ENCODE results near the gene IL1RN.

IL1RN gene

GRCh38 chr2:113112871-113113270 is 14.5 kb upstream of the IL1RN start:
- DNase-seq (ENCODE audit: low spot score): no peak
- no peak for TF ChIP-seq CTCF (IDR thresholded peaks at IDR 0.05; ENCODE audit: borderline replicate concordance, control extremely low read depth, extremely low read depth, insufficient read depth, missing control alignments)
- in situ Hi-C loops (cut with MboI; ENCODE audit: low sequenced_read_pairs, unreplicated experiment): no loop called here

- DNase-seq (ENCODE audit: low spot score): no peak
- no peak for TF ChIP-seq CTCF (IDR thresholded peaks at IDR 0.05; ENCODE audit: borderline replicate concordance, control extremely low read depth, extremely low read depth, insufficient read depth, missing control alignments)
- in situ Hi-C loops (cut with MboI; ENCODE audit: low sequenced_read_pairs, unreplicated experiment): no loop called here
Observed at GRCh38 chr2:113113807-113114206, 13.6 kb upstream of the IL1RN start.

GRCh38 chr2:113114224-113114945 is 13.0 kb upstream of the IL1RN start:
- in situ Hi-C loops (cut with MboI; ENCODE audit: low sequenced_read_pairs, unreplicated experiment): no loop called here
- TF ChIP-seq CTCF (IDR thresholded peaks at IDR 0.05; ENCODE audit: borderline replicate concordance, control extremely low read depth, extremely low read depth, insufficient read depth, missing control alignments): no peak

GRCh38 chr2:113114996-113115395 is 12.4 kb upstream of the IL1RN start:
- in situ Hi-C loops (cut with MboI; ENCODE audit: low sequenced_read_pairs, unreplicated experiment): no loop called here

More at GRCh38 chr2:113114224-113114945, 13.0 kb upstream of the IL1RN start:
- no peak for DNase-seq (ENCODE audit: low spot score)

GRCh38 chr2:113116100-113116958 is 11.1 kb upstream of the IL1RN start:
- DNase-seq (ENCODE audit: low spot score): peak; percentile 31
- TF ChIP-seq CTCF (IDR thresholded peaks at IDR 0.05; ENCODE audit: borderline replicate concordance, control extremely low read depth, extremely low read depth, insufficient read depth, missing control alignments): no peak
- in situ Hi-C loops (cut with MboI; ENCODE audit: low sequenced_read_pairs, unreplicated experiment): no loop called here

More at GRCh38 chr2:113114996-113115395, 12.4 kb upstream of the IL1RN start:
- DNase-seq (ENCODE audit: low spot score): no peak
- no peak for TF ChIP-seq CTCF (IDR thresholded peaks at IDR 0.05; ENCODE audit: borderline replicate concordance, control extremely low read depth, extremely low read depth, insufficient read depth, missing control alignments)

GRCh38 chr2:113117541-113118262 is 9.7 kb upstream of the IL1RN start:
- TF ChIP-seq CTCF (IDR thresholded peaks at IDR 0.05; ENCODE audit: borderline replicate concordance, control extremely low read depth, extremely low read depth, insufficient read depth, missing control alignments): no peak
- DNase-seq (ENCODE audit: low spot score): no peak
- in situ Hi-C loops (cut with MboI; ENCODE audit: low sequenced_read_pairs, unreplicated experiment): no loop called here

Data from GM13976 (cell line).